ENCODE measurements around the gene PUS3.
"Not testable (repeated sequence)": the region's sequence is repeated elsewhere in the genome, so short reads cannot be mapped to it uniquely, and the experiment has no call there.

Gene PUS3

GRCh38 chr11:125865354-125865753, 37.7 kb downstream of the PUS3 start:
- H3K4me1 ChIP-seq (ENCODE audit: control insufficient read depth, insufficient read depth, low read length); H3K36me3 ChIP-seq (ENCODE audit: control insufficient read depth in 2 of 2, insufficient read depth in 1 of 2, low read length in 2 of 2); H3K27ac ChIP-seq (ENCODE audit: extremely low read depth, low read depth, low read length); POLR2A ChIA-PET; H3K9me3 ChIP-seq (ENCODE audit: control insufficient read depth, insufficient read depth, low read depth, low read length); CTCF ChIA-PET; H3K4me3 ChIP-seq (ENCODE audit: low read depth, low read length): not testable (repeated sequence)
- peak; percentile 51; the same call in 1 of the 2 replicates for TF ChIP-seq ZNF146 (tag by site-specific recombination; IDR thresholded peaks at IDR 0.05)

DNA sequence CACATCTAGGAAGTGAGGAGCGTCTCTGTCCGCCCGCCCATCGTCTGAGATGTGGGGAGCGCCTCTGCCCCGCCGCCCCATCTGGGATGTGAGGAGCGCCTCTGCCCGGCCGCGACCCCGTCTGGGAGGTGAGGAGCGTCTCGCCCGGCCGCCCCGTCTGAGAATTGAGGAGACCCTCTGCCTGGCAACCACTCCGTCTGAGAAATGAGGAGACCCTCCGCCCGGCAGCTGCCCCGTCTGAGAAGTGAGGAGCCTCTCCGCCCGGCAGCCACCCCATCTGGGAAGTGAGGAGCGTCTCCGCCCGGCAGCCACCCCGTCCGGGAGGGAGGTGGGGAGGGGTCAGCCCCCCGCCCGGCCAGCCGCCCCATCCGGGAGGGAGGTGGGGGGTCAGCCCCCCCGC, 40.2 kb downstream of the PUS3 start:
- POLR2A ChIA-PET; CTCF ChIA-PET; H3K4me1 ChIP-seq (ENCODE audit: control insufficient read depth, insufficient read depth, low read length): not testable (repeated sequence)

DNA sequence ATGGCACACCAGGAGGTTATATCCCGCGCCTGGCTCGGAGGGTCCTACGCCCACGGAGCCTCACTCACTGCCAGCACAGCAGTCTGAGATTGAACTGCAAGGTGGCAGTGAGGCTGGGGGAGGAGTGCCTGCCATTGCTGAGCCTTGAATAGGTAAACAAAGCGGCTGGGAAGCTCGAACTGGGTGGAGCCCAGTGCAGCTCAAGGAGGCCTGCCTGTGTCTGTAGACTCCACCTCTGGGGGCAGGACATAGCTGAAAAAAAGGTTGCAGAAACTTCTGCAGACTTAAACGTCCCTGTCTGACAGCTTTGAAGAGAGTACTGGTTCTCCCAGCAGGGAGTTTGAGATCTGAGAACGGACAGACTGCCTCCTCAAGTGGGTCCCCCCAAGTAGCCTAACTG, 45.3 kb downstream of the PUS3 start:
- CTCF ChIA-PET, result interaction anchor here (0.6 kb wide), 1 partner anchor 493 kb away, joined by 3 read pairs; no protein-coding TSS in a partner anchor

More for the DNA sequence above, 40.2 kb downstream of the PUS3 start:
- not testable (repeated sequence) for H3K4me3 ChIP-seq (ENCODE audit: low read depth, low read length); H3K27ac ChIP-seq (ENCODE audit: extremely low read depth, low read depth, low read length); H3K9me3 ChIP-seq (ENCODE audit: control insufficient read depth, insufficient read depth, low read depth, low read length); H3K36me3 ChIP-seq (ENCODE audit: control insufficient read depth in 2 of 2, insufficient read depth in 1 of 2, low read length in 2 of 2)

DNA sequence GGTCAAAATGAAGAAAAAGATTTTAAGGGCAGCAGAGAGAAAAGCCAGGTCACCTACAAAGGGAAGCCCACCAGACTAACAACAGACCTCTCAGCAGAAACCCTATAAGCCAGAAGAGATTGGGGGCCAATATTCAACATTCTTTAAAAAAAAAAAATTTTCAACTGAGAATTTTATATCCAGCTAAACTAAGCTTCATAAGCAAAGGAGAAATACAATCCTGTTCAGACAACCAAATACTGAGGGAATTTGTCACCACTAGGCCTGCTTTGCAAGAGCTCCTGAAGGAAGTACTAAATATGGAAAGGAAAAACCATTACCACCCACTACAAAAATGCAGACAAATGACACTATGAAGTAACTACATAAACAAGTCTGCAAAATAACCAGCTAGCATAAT, 56.8 kb downstream of the PUS3 start:
- Histone ChIP-seq H3K9me3 (ENCODE audit: control insufficient read depth, insufficient read depth, low read depth, low read length) (no peaks in the 10 kb centered on the region), H3K4me3 (ENCODE audit: low read depth, low read length) (no peak overlapping the region), H3K36me3 (ENCODE audit: control insufficient read depth in 2 of 2, insufficient read depth in 1 of 2, low read length in 2 of 2) (no peaks in the 10 kb centered on the region), H3K27ac (ENCODE audit: extremely low read depth, low read depth, low read length) (no peak overlapping the region), H3K4me1 (ENCODE audit: control insufficient read depth, insufficient read depth, low read length) (no peaks in the 10 kb centered on the region)
- ChIA-PET POLR2A (no interaction called here), CTCF (no interaction called here)
- peak; percentile 57 for TF ChIP-seq SETDB1 (IDR thresholded peaks at IDR 0.05; ENCODE audit: insufficient read length, low read length)
- no peak for TF ChIP-seq ZBTB21 (tag by site-specific recombination; IDR thresholded peaks at IDR 0.05)

More for the DNA sequence above, 45.3 kb downstream of the PUS3 start:
- H3K9me3 ChIP-seq (ENCODE audit: control insufficient read depth, insufficient read depth, low read depth, low read length); POLR2A ChIA-PET; H3K27ac ChIP-seq (ENCODE audit: extremely low read depth, low read depth, low read length); H3K4me3 ChIP-seq (ENCODE audit: low read depth, low read length); H3K4me1 ChIP-seq (ENCODE audit: control insufficient read depth, insufficient read depth, low read length); H3K36me3 ChIP-seq (ENCODE audit: control insufficient read depth in 2 of 2, insufficient read depth in 1 of 2, low read length in 2 of 2): not testable (repeated sequence)

Measured in HEK293 (cell line).